ENCODE data around the gene XPR1. TPM values are rescaled to one million over a fixed set of nuclear protein-coding genes. Genes with fewer than 3 reads are reported as not detected.
"Not testable (repeated sequence)": the region's sequence is repeated elsewhere in the genome, so short reads cannot be mapped to it uniquely, and the experiment has no call there.

The XPR1 gene
- total and polyA plus RNA-seq, 8 donors: 3.4 to 25.3 (median 13.7) TPM

GRCh38 chr1:180695282-180695681 lies 63.5 kb downstream of the XPR1 start:
- Histone ChIP-seq H3K4me1 (peaks cover 0 to 9% (median 5%) of the 10 kb centered on the region in 3 donors), H3K36me3 (no peaks in the 10 kb centered on the region), H3K9me3 (no peaks in the 10 kb centered on the region), H3K27ac (no peak overlapping the region), H3K27me3 (no peaks in the 10 kb centered on the region), H3K4me3 (no peak overlapping the region)
- intact Hi-C loops (cut with DNase I): no loop called here
- 93 to 94% methylated on average over 8 of the region's 8 CpGs for WGBS, 2 donors
- FAIRE-seq (no peak), ATAC-seq (no peak), DNase-seq (no peak)
- TF ChIP-seq CTCF (IDR thresholded peaks at IDR 0.05): no peak

- ATAC-seq (no peak), FAIRE-seq (no peak), DNase-seq (no peak)
- H3K9me3 ChIP-seq: no peaks in the 10 kb centered on the region
- no peaks in the 10 kb centered on the region for H3K36me3 ChIP-seq
- intact Hi-C loops (cut with DNase I): no loop called here
- H3K27ac ChIP-seq: no peak overlapping the region
- H3K4me3 ChIP-seq: no peak overlapping the region
- H3K4me1 ChIP-seq: peaks cover 0 to 4% (median 3%) of the 10 kb centered on the region in 3 donors
- 90 to 97% methylated on average over 1 of the region's 1 CpG for WGBS, 2 donors
- TF ChIP-seq CTCF (IDR thresholded peaks at IDR 0.05): no peak
- H3K27me3 ChIP-seq: no peaks in the 10 kb centered on the region
Measured at GRCh38 chr1:180696361-180696760, 64.5 kb downstream of the XPR1 start.

- no peaks in the 10 kb centered on the region for H3K4me1 ChIP-seq
- H3K27me3 ChIP-seq: no peaks in the 10 kb centered on the region
- ATAC-seq (no peak), FAIRE-seq (no peak), DNase-seq (no peak)
- 99 to 100% methylated on average over 1 of the region's 1 CpG for WGBS, 2 donors
- intact Hi-C loops (cut with DNase I): no loop called here
- no peak overlapping the region for H3K4me3 ChIP-seq
- no peak overlapping the region for H3K27ac ChIP-seq
- no peaks in the 10 kb centered on the region for H3K9me3 ChIP-seq
- no peak for TF ChIP-seq CTCF (IDR thresholded peaks at IDR 0.05)
- H3K36me3 ChIP-seq: no peaks in the 10 kb centered on the region
Measured at GRCh38 chr1:180698580-180698979, 66.8 kb downstream of the XPR1 start.

GRCh38 chr1:180702376-180702775 lies 70.6 kb downstream of the XPR1 start:
- H3K27me3 ChIP-seq; FAIRE-seq; intact Hi-C loops (cut with DNase I); ATAC-seq; DNase-seq; H3K9me3 ChIP-seq; H3K4me3 ChIP-seq; H3K27ac ChIP-seq; H3K4me1 ChIP-seq; H3K36me3 ChIP-seq: not testable (repeated sequence)
- 92 to 95% methylated on average over 2 of the region's 2 CpGs for WGBS, 2 donors

- WGBS, 2 donors: 92 to 95% methylated on average over 24 to 30 of the region's 30 CpGs
- intact Hi-C loops (cut with DNase I); ATAC-seq: not testable (repeated sequence)
Measured at GRCh38 chr1:180710746-180711145, 78.9 kb downstream of the XPR1 start.

GRCh38 chr1:180711260-180711659 lies 79.4 kb downstream of the XPR1 start:
- H3K4me1 ChIP-seq; DNase-seq; FAIRE-seq; ATAC-seq; intact Hi-C loops (cut with DNase I); H3K27ac ChIP-seq; H3K9me3 ChIP-seq; H3K36me3 ChIP-seq; H3K27me3 ChIP-seq; H3K4me3 ChIP-seq: not testable (repeated sequence)
- 93 to 96% methylated on average over 15 to 18 of the region's 19 CpGs for WGBS, 2 donors

More at GRCh38 chr1:180710746-180711145, 78.9 kb downstream of the XPR1 start:
- not testable (repeated sequence) for H3K9me3 ChIP-seq, DNase-seq, H3K27ac ChIP-seq, FAIRE-seq, H3K27me3 ChIP-seq, H3K4me1 ChIP-seq, H3K4me3 ChIP-seq, H3K36me3 ChIP-seq

Data from pancreas (tissue), 10 donors.